NCI-H1694 treated with DMSO at 0.1 percent for 48 hours (cell line): ENCODE measurements around the gene USP17L27.
"Not testable (repeated sequence)": the region's sequence is repeated elsewhere in the genome, so short reads cannot be mapped to it uniquely, and the experiment has no call there.

Experiments
- DNase-seq: peaks from one replicate; lab custom pipeline; 2025; lab: John Stamatoyannopoulos, UW

USP17L27 gene

GRCh38 chr4:9343848-9344247 lies at the start of gene USP17L27:
Gene USP17L27, plus strand, starts transcription at chr4:9344148. Its CDS starts 0 bp downstream, at chr4:9344148.
- not testable (repeated sequence) for DNase-seq

- DNase-seq = not testable (repeated sequence)
These were observed 19.8 kb upstream of the USP17L27 start for GRCh38 chr4:9324191-9324590.

GRCh38 chr4:9324865-9325264 lies 19.1 kb upstream of the USP17L27 start, which contains the start of gene USP17L24:
Gene USP17L24, plus strand, starts transcription at chr4:9325165. Its CDS starts 0 bp downstream, at chr4:9325165.
- not testable (repeated sequence) for DNase-seq

GRCh38 chr4:9329611-9330010 lies 14.3 kb upstream of the USP17L27 start, which contains the start of gene USP17L25:
Gene USP17L25, plus strand, starts transcription at chr4:9329911. Its CDS starts 0 bp downstream, at chr4:9329911.
- DNase-seq = not testable (repeated sequence)

GRCh38 chr4:9334358-9334757 lies 9.6 kb upstream of the USP17L27 start, which contains the start of gene USP17L26:
Gene USP17L26, plus strand, starts transcription at chr4:9334658. Its CDS starts 0 bp downstream, at chr4:9334658.
- DNase-seq = not testable (repeated sequence)

DNA sequence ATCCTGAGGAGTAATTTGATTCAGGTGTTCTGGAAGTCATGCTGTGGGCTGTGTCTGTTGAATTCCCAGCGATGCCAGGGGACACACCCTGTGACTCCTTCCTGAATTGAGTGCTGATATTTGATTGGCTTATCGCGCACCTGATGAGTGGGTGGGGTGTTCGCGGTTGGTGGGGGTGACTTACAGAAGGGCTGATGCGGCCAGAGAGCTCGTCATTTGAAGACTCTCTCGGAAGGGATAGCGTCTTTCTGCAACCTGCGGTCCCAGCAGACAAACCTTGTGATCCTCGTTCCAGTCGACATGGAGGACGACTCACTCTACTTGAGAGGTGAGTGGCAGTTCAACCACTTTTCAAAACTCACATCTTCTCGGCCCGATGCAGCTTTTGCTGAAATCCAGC lies 4.8 kb upstream of the USP17L27 start, which contains the start of gene USP17L5:
Gene USP17L5, plus strand, starts transcription at position 301 of the 400 bp plus-strand sequence. Its CDS starts 0 bp downstream, at position 301.
- DNase-seq = not testable (repeated sequence)

- not testable (repeated sequence) for DNase-seq
These were observed 4.6 kb downstream of the USP17L27 start, which contains the start of gene USP17L28 for GRCh38 chr4:9348593-9348992. Gene USP17L28, plus strand, starts transcription at chr4:9348893. Its CDS starts 0 bp downstream, at chr4:9348893.

DNA sequence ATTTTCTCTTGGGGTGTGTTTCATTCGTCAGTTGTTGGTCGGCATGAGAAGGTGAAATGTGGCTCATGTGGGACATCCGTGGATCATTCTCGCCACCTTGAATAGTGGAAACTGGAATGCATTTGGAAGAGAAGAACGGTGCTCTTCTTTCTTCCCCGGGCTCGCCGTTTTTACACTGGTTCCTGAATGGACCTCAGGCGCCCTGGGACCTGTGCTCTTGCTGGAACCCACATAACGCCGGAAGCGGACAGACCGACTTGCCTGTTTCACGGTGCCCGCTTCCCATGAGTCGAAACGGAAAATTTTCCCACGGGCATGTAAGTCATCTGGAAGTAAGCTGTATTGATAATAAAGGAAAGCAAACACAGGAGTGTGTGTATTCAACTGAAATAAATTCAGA lies 6.9 kb downstream of the USP17L27 start:
- DNase-seq = not testable (repeated sequence)

- DNase-seq = not testable (repeated sequence)
These were observed 9.4 kb downstream of the USP17L27 start, which contains the start of gene USP17L29 for GRCh38 chr4:9353338-9353737. Gene USP17L29, plus strand, starts transcription at chr4:9353638. Its CDS starts 0 bp downstream, at chr4:9353638.

DNA sequence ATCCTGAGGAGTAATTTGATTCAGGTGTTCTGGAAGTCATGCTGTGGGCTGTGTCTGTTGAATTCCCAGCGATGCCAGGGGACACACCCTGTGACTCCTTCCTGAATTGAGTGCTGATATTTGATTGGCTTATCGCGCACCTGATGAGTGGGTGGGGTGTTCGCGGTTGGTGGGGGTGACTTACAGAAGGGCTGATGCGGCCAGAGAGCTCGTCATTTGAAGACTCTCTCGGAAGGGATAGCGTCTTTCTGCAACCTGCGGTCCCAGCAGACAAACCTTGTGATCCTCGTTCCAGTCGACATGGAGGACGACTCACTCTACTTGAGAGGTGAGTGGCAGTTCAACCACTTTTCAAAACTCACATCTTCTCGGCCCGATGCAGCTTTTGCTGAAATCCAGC lies 18.9 kb downstream of the USP17L27 start, which contains the start of gene USP17L30:
Gene USP17L30, plus strand, starts transcription at position 301 of the 400 bp plus-strand sequence. Its CDS starts 0 bp downstream, at position 301.
- DNase-seq = not testable (repeated sequence)

DNA sequence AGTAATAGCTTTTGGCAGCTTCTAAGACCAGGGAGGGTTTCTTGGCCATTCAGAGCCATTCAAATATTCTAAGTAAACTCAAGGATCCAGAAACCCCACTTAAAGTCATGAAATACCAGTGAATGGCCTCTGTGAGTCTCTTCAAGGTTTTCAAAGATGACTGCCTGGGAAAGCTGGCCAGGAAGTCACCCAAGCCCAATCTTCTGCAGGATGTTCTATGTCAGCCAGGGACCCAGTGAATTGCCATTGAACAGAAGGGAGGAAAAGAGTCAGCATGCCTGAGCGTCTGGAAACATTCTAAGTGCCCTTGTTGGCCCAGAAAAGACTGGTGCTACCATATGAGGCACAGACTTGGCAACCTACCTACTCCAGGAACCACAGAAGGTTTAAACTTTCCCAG lies 35.9 kb downstream of the USP17L27 start:
- DNase-seq = not testable (repeated sequence)

- not testable (repeated sequence) for DNase-seq
These were observed 37.1 kb downstream of the USP17L27 start for GRCh38 chr4:9381012-9381534.

- no peak for DNase-seq
These were observed 40.2 kb downstream of the USP17L27 start for GRCh38 chr4:9384126-9384525.

DNA sequence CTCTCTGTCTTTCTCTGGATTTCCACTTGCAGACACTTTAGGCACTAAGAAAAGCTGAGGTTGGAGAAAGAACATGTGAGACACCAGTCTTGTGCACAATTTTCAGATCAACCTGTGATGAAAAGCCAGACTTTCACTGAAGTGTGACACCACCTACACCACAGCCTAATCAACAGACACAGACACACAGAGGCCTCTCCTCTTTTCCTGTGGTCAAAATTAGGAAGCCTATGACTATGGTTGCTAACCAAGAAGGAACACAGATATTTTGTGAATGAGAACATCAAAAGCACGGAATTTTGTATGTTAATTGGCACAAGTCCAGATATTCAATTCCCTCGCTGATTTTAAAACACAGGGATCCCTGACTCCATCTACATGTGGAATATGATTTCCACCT lies 45.1 kb downstream of the USP17L27 start:
- not testable (repeated sequence) for DNase-seq
